HG02759 (cell line): ENCODE data around the gene CCR7.
"Not testable (repeated sequence)": the region's sequence is repeated elsewhere in the genome, so short reads cannot be mapped to it uniquely, and the experiment has no call there.

ENCODE experiments used
- ATAC-seq: cut with Tn5 transposase; IDR thresholded peaks from one replicate; pipeline ENCODE4 v1.9.1; 2021; ENCODE audit warnings: mild to moderate bottlenecking, moderate library complexity; ENCODE audit not compliant: unreplicated experiment

Gene CCR7

DNA sequence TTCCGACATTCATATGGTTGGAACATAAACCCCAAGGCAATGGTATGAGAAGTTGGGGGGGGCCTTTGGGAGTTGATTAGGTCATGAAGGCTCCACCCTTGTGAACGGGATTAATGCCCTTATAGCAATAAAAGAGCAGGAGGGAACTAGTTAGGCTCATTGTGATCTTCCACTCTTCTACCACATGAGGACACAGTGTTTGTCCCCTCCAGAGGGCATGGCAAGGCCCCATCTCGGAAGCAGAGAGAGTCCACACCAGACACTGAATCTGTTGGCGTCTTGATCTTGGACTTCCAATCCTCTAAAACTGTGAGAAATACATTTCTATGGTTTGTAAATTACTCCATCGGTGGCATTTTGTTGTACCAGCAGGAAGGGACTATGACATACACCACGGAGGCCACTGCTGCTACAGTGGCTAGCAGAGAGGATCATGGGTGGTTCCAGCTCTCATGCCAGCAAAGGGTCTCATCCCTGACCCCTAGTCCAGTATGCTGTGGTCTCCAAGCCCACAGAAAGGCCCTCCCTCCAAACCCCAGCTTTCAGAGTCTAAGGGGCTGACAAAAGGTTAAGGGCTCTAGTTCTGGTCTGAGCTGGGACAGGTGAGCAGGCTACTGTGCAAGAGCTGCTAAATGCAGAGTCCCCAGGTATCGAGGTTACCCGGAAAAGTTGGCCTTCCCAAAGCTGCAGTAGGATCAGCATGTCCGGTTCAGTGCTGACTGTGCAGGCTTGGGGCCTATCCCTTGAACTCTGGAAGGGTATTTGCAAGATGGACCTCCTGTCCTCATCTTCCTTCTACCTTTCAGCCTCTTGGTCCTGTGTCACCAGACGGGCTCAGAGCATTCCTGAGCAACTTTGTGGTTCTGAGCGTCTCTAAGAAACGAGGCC, 12.2 kb downstream of the CCR7 start:
- ATAC-seq: no peak

DNA sequence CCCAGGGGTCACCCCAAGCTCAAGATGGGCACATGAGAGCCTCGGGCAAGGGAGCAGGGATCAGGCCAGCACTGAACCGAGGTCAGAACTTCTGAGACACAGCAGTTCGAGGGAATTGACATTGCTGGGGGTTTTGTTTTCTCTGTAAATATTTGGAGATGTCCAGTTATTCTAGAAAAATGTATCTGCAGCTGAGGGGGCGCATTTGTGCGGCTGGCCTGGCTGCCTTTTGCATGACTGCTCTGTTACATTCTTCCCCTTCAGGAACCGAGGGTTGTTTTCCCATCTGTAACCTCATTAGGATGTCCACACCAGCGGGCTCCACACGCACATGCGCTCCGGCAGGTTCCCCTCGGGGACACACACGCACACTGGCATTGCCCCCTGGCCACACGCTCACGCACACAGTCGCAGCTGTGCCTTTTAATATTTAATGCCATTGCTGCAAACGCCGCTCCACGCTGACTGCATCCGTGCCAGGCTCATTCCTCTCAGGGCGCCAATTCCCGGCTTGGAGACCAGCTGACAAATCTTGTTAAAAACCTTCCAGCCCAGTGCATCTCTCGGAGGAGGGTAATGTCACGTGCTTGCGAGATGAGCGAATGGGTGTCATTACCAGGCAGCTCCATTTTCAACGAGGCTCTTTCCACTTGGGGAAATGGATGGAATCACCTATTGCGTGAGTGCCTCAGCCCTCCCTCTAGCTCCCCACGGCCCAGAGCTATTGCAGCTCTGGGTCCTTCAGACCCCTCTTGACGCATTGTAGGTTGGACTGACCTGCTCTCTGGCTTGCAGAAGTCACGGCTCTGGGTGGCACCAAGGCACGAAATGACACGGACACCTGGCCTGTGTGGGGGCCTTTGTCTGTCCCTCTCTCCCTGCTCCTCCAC, 13.1 kb downstream of the CCR7 start:
- no peak for ATAC-seq

DNA sequence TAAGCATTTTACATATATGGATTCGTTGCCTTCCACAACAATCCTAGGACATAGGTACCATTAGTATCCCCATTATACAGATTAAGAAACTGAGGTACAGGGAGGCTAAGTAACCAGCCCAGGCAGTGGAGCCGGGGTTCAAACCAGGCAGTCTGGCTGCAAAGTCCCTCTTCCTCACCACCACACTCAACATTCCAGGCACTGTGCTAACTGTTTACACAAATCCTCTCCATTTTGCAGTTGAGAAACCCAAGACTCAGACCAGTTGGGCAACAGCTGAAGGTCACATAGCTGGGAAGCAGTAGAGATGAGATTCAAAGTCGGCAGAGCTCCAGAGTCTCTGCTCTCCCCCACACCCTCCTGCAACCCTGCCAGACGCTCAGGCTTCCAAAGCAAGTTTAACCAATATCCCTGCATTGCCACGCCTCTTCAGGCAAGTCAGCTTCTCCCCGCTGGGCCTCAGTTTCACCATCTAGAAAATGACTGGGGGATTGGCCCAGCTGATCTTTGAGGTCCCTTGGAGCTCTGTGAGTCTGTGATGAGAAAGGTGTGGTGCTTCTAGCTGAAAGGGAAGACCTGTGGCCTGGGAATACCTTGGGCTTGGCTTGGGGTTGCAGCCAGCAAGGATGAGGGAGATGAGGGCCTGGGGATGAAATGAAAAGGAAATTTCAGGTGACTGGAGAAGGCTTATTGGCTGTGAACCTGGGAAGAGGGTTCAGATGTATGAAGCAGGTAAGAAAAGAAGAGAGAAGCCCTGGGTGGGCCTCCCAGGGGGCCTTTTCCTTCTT, 14.0 kb downstream of the CCR7 start:
- ATAC-seq: no peak

DNA sequence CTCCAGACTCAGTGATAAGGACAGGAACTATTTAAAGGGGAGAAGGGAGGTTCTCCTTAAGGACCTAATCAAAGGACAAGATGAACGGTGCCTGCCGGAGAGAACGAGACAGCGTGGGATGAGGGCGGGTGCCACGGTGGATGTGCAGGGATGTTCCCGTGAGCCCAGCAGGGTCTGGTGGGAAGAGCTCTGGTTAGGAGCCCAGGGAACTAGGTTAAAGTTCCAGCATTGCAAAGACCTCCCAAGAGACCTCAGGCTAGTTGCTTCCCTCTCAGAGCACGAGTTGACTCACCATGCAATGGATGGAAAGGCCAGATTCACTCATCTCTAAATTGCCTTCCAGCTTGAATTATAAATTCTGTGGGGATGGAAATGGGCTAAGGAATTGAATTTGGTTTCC, 14.7 kb downstream of the CCR7 start:
- no peak for ATAC-seq

DNA sequence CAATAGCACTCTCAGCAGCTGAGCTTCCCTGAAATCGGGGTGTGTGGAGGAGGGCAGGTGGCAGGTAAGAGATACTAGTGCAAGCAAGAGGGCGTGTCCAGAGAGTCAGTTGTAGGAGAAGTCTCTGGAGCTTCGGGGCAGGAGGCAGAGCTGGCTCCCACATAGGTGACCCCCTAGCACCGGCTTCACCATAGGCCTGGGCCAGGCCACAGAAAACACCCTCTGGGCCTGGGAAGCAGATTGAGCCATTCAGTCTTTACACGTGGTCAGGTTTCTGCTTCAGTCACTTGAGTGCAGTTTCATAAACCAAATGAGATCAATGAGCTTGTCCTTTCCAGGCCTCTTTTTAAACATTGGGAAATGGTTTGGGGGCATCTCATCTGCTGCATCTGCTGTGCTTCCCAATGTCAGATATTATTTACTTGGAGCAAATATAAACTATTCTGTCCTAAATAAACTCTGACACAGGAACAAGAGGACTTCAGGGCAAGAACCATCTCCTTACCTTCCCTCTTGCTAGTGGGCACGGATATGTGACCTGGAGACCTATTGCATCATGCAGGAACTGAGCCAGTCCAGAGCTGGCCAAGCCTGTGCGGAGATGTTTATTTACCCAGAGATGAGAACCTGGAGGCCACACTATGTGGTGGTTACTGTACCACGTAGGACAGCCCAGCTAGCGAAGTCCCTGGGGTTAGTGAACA, 16.1 kb downstream of the CCR7 start:
- ATAC-seq: no peak

DNA sequence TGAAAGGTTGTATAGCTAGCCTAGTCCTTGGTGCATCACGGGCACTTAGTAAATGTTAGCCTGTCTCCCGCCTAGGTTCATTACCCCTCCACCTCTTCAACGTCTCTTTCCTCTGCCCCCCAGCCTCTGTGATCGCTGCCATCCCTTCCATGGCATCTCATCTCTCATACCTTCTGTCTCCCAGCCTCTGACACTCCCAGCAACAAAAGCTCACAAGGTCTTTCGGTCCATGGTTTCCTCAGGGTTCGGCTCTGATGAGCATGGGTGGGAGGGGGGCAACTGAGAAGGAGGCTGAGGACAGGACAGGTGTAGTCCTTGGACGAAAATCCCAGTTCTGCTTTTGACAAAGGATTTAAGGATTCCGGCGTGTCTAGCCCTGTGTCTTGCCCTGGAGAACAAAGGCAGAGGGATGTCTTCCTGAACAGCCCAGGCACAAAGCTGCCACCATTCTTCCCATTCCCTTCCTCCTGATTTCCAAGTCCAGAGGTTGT, 16.7 kb downstream of the CCR7 start:
- ATAC-seq: no peak

DNA sequence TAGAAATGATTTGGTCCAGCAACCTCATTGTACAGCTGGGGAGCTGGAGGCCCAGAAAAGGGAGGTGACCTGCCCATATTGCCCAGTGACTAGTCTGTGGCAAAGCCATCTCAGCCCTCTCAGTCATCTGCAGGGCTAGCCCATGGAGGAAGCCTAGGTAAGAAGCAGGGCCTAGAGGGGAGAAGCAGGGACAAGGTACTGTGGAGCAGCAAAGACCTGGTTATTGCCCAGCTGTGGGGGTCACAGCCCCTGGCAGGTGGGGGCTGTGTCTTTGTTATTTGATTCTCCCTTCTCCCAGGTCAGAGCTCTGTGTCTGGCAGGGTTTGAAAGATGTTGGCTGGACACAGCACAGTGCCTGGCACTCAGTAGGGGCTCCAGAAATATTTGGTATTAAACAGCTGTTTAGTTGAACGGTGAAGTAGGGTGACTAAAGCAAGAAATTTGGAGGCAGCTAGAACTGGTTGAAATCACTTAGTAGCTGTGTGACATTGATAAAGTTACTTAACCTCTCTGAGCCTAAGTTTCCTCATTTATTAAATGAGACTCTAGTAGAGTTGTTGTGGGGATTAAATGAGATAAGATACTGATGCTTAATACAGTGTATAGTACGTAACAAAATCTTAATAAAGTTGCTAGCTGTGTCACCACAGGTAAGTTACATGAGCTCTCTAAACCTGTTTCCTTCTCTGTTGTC, 17.3 kb downstream of the CCR7 start:
- no peak for ATAC-seq

DNA sequence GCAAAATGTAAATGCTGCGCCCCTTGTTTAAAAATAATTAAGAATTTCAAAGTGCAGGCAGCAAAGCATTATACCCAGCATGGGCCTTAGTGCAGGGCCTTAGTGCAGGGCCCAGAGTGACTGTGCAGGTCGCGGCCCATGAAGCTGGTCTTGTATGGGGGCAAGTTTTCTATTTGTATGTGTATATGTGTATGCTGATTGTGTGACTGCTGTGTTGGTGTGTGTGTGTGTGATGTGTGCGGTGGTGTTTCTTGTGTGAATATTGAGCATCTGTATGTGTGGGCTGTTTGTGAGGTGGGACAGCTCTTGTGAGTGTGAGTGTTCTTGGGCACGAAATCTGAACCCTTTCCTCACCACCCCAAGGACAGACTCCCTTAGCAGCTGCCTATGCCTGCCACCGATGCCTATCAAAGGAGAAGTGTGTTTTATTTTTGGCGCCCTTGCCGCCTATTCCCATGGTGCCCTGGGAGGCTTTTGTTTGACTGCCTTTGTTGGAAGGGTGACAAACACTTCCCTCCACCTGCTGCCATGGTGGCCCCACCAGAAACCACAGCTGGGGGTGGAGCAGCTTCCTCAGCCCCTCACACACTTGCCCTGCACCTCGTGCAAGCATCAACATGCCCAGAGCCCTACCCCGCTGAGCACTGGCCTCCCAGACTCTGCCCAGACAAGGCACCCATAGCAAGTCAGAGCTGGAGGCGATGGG, 18.0 kb downstream of the CCR7 start:
- no peak for ATAC-seq

DNA sequence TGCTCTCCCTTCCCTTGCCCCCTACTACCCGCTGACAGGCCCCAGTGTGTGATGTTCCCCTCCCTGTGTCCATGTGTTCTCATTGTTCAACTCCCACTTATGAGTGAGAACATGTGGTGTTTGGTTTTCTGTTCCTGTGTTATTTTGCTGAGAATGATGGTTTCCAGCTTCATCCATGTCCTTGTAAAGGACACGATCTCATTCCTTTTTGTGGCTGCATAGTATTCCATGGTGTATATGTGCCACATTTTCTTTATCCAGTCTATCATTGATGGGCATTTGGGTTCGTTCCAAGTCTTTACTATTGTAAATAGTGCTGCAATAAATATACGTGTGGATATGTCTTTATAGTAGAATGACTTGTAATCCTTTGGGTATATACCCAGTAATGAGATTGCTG, 18.8 kb downstream of the CCR7 start:
- not testable (repeated sequence) for ATAC-seq

DNA sequence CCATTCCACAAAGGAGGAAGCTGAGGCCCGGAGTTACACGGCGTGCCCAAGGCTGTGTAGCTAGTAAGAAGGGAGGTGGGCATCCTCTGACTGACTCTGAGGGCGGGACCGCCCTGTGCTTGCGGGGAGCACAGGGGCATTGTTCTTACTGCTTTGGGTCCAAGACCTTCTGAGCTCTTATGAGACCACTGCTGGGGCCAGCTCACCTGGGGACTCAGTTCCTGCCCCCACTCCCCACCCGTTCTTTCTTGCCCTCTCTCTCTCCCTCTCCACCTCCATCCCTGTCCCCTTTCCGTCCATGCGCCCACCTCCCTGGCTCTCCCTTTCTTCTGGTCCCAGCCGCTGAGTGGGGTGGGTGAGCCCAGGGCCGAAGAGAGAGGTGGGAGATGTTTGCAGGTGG, 19.6 kb downstream of the CCR7 start:
- no peak for ATAC-seq

DNA sequence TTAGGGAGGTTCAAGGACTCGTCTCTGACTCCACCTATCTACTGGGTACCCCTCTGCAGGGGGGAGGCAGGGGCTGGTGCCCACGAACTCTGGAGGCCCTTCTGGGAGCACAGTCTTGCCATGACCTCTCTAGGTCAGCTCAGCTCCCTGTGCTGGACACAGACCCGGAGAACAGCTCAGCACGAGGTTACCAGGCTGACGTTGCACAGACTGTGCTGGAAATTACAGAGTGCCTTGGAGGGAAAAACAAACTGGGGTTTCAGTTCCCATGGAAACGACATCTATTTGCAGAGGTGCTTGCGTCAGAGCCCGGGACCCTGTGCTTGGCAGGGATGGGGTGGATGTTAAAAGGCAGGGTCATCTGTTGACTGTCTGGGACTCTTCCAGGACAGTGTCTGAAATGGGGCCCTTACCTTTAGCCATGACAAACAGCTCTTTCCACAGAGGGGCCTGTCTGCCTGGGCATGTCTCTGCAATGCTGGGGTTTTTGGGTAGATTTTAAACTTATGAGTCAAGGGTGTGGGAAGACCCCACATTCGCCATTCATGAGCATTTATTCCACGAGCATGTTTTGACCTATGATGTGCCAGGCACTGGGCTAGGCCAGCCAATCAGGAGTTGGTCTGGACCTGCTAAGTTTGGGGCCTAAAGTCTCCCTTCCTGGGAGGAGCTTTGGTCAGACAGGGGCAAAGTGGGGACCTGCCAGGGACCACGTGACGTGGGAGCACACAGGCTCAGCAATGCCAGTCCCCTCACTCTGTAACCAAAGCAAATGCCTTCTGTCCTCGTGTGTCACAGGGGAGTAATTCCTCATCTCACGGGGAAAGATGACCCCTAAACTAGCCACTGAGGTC, 22.5 kb downstream of the CCR7 start:
- ATAC-seq: no peak

DNA sequence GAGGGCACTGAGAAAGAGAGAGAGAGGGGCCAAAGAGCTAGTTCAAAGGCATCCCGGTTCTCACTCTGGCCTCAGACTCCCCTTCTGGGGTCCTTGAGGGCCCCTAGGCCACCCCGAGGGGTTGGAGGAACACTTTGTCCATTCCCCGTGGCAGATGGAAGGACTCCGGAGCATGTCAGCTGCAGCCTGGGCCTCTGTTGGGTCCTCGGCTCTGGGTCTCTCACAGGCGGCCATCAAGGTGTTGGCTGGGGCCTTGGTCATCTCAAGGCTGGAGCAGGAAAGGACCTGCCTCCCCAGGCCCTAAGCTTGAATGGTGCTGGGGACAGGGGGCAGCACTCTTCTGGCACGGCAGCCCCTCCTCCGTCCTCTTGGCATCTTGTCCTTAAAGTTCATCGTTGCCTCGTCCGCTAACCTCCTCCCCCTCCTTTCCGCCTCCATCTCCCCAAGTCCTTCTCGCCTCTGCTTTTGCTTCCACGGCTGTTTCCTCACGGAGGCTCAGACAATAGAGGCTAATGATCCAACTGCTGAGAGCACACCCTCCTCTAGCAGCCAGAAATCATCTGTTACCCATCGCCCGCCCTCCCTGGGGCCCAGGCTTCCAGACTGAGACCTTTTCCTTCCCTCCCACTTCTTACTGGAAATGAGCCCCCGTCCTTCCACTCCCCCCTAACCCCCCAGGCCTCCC, 23.3 kb downstream of the CCR7 start:
- no peak for ATAC-seq

DNA sequence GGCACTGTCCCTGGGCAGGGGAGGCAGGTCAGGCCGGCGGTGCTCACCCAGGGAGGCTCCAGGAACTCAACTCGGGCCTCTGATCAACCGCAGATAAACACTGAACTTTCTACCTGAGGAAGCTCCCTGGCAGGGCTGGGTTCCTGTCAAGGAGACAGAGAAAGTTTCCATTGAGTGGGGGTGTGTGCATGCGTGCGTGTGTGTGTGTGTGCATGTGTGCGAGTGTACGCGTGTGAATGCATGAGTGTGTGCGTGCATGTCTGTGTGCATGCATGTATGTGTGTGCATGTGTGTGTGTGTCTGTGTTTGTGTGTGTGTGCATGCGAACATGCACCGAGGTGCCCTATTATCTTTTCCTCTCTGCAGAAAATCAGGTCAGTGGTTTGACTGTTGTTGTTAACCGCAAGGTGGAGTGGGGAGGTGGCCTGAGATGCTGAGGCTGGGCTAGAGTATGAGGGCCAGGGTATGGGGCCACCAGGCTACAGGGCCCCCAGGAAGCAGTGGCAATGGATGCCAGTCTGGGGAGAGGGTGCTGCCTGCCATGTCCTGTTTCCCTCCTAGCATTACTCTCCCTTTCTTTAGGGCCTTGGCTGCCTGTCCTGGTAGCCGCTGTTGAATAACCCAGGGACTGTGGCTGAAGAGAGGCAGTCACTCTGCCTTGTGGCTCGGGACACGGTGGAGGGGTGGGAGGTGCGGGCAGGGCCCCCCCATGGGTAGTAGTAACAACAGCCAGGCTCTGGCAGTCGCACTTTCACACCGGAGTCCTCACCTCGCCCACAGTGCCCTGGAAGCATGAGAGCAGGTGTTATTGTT, 24.0 kb downstream of the CCR7 start:
- no peak for ATAC-seq

DNA sequence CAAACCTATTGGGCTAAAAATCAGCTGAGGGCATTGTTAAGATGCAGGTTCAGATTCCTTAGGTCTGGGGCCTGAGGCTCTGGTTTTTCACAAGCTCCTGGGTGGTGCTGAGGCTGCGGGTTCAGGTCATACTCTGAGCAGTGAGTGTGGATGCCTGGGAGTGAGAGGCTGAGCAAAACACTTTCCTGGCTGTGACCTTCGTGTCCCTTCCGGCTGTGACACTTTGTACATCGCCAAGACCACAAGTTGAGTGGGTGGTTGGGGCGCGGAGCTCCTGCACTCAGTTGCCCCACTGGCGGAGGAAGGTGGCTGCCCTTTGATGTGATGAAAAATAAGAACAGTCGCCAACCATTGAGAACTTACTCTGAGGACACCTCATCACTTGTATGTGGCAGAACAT, 24.8 kb downstream of the CCR7 start:
- ATAC-seq: no peak

DNA sequence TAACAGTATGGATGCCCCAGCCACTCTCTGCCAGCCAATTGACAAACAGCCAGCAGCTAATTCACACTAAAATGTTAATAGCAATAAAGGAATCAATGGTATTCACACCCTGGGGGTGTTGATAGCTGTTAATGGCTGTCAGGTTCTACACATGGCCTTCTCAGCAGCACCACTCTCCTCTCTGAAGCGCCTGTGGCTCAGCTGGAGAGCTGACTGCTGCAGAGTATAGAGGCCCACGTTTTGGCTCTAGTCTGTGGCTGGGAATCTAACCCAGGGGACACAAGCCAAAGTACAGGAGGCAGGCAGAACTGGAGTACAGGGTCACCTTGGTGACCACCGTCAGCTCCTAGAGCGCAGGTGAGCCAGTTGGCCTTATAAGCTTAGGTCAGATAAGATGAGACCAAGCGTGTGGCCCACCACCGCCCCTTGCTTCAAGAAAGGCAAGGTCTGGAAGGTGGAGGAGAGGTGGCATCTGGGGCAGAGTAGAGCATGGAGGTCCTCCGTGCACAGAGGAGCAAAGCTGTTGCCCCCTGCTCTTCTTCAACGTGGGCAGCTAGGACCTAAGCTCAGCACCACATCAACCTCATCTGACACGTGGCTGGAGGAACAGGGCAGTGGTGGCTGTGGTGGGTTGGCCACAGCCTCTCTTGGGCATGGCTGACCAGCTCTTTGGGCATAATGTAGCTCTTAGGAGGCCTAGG, 25.4 kb downstream of the CCR7 start:
- no peak for ATAC-seq
